ENCODE data around the gene GYG1.
A peak's percentile ranks its signal among the peaks of the same experiment; 100 is the strongest.

The GYG1 gene

DNA sequence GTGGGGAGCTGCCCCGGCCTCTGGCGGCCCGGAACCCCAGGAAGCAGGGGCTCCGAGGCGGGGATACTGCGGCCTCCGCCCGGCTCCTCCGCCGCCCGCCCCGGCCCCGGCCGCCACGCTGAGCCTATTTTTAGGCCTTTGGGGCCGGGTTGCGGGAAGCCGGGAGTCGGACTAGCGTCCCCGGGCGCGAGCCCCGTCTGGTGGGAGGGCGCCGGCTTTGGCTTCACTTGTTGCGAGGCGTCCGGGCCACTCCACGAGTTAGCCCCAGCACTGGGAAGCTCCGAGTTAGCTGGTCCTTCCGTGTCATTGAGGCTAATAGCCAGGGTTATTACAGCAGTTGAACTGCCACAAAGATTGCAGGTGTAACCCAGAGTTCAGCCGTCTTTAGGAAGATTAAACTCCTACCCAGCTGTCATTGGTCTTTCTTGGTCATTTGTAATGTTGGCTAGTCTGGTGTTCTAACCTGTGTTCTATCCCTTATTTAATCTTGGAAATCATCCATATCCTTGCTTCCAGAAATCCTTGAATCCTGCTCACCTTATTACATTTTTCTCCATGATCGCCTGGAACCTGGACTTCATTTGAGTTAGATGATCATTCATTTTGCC is 791 bp downstream of the GYG1 start:
- peak overlapping the region; percentile 64 to 89 for H3K4me3 ChIP-seq (ENCODE audit: low read depth in 1 of 2, low read length in 2 of 2)
- no peaks in the 10 kb centered on the region for H3K27me3 ChIP-seq (ENCODE audit: control insufficient read depth in 1 of 2, insufficient read depth in 2 of 2, low read length in 2 of 2)
- peak overlapping the region; percentile 73 for H3K9ac ChIP-seq (ENCODE audit: low read length)
- peaks cover 35% of the 10 kb centered on the region for H3K4me1 ChIP-seq (ENCODE audit: insufficient read depth, low read length)
- peaks cover 29% of the 10 kb centered on the region for H3K36me3 ChIP-seq (ENCODE audit: insufficient read depth, low read length)
- no peaks in the 10 kb centered on the region for H3K9me3 ChIP-seq (ENCODE audit: low read length)
- H3K27ac ChIP-seq (ENCODE audit: low read depth, low read length): peak overlapping the region; percentile 93

DNA sequence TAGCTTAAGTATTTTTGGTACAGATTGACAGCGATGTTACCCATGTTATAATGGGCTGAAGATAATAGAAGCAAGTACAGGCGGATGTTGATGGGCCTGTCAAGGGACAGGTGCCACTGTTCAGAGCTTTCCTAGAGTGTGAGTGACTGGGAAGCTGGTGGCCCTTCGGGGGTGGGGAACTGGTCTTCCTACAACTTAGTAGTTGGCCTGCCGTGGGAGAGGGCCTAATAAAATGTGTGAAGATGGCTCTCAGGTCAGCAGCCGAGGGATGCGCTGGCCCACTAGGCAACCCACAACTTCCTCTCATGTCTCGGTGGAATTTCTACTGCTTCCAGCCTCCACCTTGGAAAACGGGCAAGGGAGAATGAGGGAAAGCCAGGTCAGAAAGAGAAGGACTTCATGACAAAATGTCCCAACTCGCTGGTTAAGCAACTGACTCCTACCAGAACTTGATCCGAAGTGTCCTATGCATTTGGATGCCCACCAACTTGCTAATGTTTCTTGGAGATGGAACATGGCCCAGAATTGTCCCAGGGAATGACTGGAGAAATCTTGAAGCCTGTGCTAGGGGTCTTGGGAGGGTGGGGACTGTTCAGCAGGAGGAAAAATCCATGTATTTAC is 1.4 kb downstream of the GYG1 start:
- Histone ChIP-seq H3K4me3 (ENCODE audit: low read depth in 1 of 2, low read length in 2 of 2) (peak overlapping the region; percentile 64 to 89), H3K9ac (ENCODE audit: low read length) (peak overlapping the region; percentile 73), H3K27ac (ENCODE audit: low read depth, low read length) (peak overlapping the region; percentile 93)

GRCh38 chr3:148997623-148998022 is 6.3 kb downstream of the GYG1 start:
- H3K9ac ChIP-seq (ENCODE audit: low read length): no peak overlapping the region
- H3K27ac ChIP-seq (ENCODE audit: low read depth, low read length): no peak overlapping the region
- H3K27me3 ChIP-seq (ENCODE audit: control insufficient read depth in 1 of 2, insufficient read depth in 2 of 2, low read length in 2 of 2): no peaks in the 10 kb centered on the region
- peaks cover 60% of the 10 kb centered on the region for H3K36me3 ChIP-seq (ENCODE audit: insufficient read depth, low read length)
- no peaks in the 10 kb centered on the region for H3K9me3 ChIP-seq (ENCODE audit: low read length)
- no peak overlapping the region for H3K4me3 ChIP-seq (ENCODE audit: low read depth in 1 of 2, low read length in 2 of 2)
- H3K4me1 ChIP-seq (ENCODE audit: insufficient read depth, low read length): peaks cover 58% of the 10 kb centered on the region

More for the DNA sequence above, 1.4 kb downstream of the GYG1 start:
- H3K36me3 ChIP-seq (ENCODE audit: insufficient read depth, low read length): peaks cover 29% of the 10 kb centered on the region
- no peaks in the 10 kb centered on the region for H3K9me3 ChIP-seq (ENCODE audit: low read length)
- H3K4me1 ChIP-seq (ENCODE audit: insufficient read depth, low read length): peaks cover 35% of the 10 kb centered on the region
- no peaks in the 10 kb centered on the region for H3K27me3 ChIP-seq (ENCODE audit: control insufficient read depth in 1 of 2, insufficient read depth in 2 of 2, low read length in 2 of 2)

GRCh38 chr3:148998297-148998696 is 7.0 kb downstream of the GYG1 start:
- Histone ChIP-seq H3K9me3 (ENCODE audit: low read length) (no peaks in the 10 kb centered on the region), H3K27ac (ENCODE audit: low read depth, low read length) (no peak overlapping the region), H3K4me3 (ENCODE audit: low read depth in 1 of 2, low read length in 2 of 2) (no peak overlapping the region), H3K9ac (ENCODE audit: low read length) (no peak overlapping the region), H3K36me3 (ENCODE audit: insufficient read depth, low read length) (peaks cover 60% of the 10 kb centered on the region), H3K4me1 (ENCODE audit: insufficient read depth, low read length) (peaks cover 52% of the 10 kb centered on the region), H3K27me3 (ENCODE audit: control insufficient read depth in 1 of 2, insufficient read depth in 2 of 2, low read length in 2 of 2) (no peaks in the 10 kb centered on the region)

GRCh38 chr3:148998715-148999423 is 7.5 kb downstream of the GYG1 start:
- Histone ChIP-seq H3K27me3 (ENCODE audit: control insufficient read depth in 1 of 2, insufficient read depth in 2 of 2, low read length in 2 of 2) (no peaks in the 10 kb centered on the region), H3K27ac (ENCODE audit: low read depth, low read length) (peak overlapping the region; percentile 14), H3K4me3 (ENCODE audit: low read depth in 1 of 2, low read length in 2 of 2) (no peak overlapping the region), H3K9me3 (ENCODE audit: low read length) (no peaks in the 10 kb centered on the region), H3K9ac (ENCODE audit: low read length) (no peak overlapping the region), H3K4me1 (ENCODE audit: insufficient read depth, low read length) (peaks cover 51% of the 10 kb centered on the region), H3K36me3 (ENCODE audit: insufficient read depth, low read length) (peaks cover 61% of the 10 kb centered on the region)

DNA sequence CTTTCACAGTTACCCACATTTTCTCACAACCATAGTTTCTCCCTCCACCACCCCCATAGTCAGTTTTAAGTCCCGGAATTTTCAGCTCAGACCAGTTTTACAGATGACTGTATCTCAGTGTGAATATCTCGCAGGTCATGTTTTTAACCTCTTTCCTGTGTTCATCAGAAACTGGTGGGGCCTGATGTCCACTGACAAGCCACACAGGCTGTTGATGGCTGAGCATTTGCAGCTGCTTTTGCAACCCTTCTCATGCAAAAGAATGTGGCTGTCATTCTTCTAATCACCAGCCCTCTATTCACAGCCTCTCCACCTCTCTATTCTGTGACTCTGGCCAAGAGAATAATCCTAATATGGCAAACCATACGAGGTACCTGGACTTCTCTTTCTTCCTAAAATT is 8.5 kb downstream of the GYG1 start:
- Histone ChIP-seq H3K9me3 (ENCODE audit: low read length) (no peaks in the 10 kb centered on the region), H3K36me3 (ENCODE audit: insufficient read depth, low read length) (peaks cover 55% of the 10 kb centered on the region), H3K4me3 (ENCODE audit: low read depth in 1 of 2, low read length in 2 of 2) (no peak overlapping the region), H3K4me1 (ENCODE audit: insufficient read depth, low read length) (peaks cover 54% of the 10 kb centered on the region), H3K9ac (ENCODE audit: low read length) (no peak overlapping the region), H3K27me3 (ENCODE audit: control insufficient read depth in 1 of 2, insufficient read depth in 2 of 2, low read length in 2 of 2) (no peaks in the 10 kb centered on the region), H3K27ac (ENCODE audit: low read depth, low read length) (no peak overlapping the region)

DNA sequence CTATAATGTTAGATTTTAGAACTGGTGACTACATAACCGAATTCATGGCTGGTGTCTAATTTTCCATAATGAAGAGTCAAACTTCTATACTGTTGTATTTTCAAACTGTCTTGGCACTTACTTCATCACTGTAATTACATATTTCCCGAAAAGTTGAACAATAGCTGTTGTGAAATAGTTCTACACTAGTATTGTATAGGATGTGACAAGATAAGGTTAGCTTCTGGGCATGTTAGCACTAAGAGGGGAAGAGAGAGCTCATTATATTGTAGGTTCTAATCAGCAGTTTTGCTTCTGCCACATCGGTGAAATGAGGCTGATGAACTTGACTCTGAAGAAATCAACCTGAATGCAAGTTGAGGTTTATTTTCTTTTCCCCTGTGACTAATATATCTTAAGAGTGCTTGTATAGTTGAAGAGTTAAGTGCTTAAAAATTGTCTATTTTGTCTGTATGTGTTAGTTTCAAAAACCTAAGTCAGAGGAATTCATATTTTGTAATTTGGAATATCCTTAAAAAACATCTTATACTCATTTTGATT is 8.9 kb downstream of the GYG1 start:
- no peaks in the 10 kb centered on the region for H3K27me3 ChIP-seq (ENCODE audit: control insufficient read depth in 1 of 2, insufficient read depth in 2 of 2, low read length in 2 of 2)
- H3K4me3 ChIP-seq (ENCODE audit: low read depth in 1 of 2, low read length in 2 of 2): no peak overlapping the region
- H3K9ac ChIP-seq (ENCODE audit: low read length): no peak overlapping the region
- H3K4me1 ChIP-seq (ENCODE audit: insufficient read depth, low read length): peaks cover 53% of the 10 kb centered on the region
- no peak overlapping the region for H3K27ac ChIP-seq (ENCODE audit: low read depth, low read length)
- H3K9me3 ChIP-seq (ENCODE audit: low read length): no peaks in the 10 kb centered on the region
- peaks cover 51% of the 10 kb centered on the region for H3K36me3 ChIP-seq (ENCODE audit: insufficient read depth, low read length)

GRCh38 chr3:149001727-149002126 is 10.4 kb downstream of the GYG1 start:
- Histone ChIP-seq H3K36me3 (ENCODE audit: insufficient read depth, low read length) (peaks cover 44% of the 10 kb centered on the region), H3K4me3 (ENCODE audit: low read depth in 1 of 2, low read length in 2 of 2) (no peak overlapping the region), H3K27ac (ENCODE audit: low read depth, low read length) (no peak overlapping the region), H3K9ac (ENCODE audit: low read length) (no peak overlapping the region), H3K27me3 (ENCODE audit: control insufficient read depth in 1 of 2, insufficient read depth in 2 of 2, low read length in 2 of 2) (no peaks in the 10 kb centered on the region), H3K9me3 (ENCODE audit: low read length) (no peaks in the 10 kb centered on the region), H3K4me1 (ENCODE audit: insufficient read depth, low read length) (peaks cover 43% of the 10 kb centered on the region)

DNA sequence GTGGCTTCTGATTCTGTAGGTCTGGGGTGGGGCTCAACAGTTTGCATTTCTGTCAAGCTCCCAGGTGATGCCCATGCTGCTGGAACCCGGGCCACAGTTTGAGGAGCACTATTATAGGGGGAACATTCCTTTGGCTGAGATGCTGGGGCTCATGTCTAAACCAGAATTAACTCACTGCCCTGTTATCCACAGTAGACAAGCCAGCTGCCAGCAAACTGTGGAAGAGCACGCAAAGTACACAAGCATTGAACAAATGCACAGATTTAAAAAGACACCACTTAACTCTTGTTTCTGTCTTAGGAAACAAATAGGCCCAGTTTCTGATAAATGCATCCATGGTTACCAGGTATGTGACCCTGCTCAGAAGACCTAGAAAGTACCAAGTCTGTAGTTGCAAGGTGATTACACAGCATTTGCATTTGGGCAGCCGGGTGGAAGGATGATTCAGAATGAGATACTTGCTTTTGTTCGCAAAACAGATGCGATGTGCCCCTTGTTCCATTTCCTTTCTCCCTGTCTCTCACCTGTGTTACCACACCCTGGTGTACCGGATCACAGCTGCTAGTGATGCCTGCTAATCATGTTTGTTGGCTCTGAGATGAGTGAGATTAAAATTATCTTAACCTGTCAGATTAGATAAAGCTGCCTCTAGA is 12.4 kb downstream of the GYG1 start:
- H3K4me3 ChIP-seq (ENCODE audit: low read depth in 1 of 2, low read length in 2 of 2): no peak overlapping the region
- H3K27me3 ChIP-seq (ENCODE audit: control insufficient read depth in 1 of 2, insufficient read depth in 2 of 2, low read length in 2 of 2): no peaks in the 10 kb centered on the region
- peaks cover 57% of the 10 kb centered on the region for H3K36me3 ChIP-seq (ENCODE audit: insufficient read depth, low read length)
- no peaks in the 10 kb centered on the region for H3K9me3 ChIP-seq (ENCODE audit: low read length)
- peaks cover 36% of the 10 kb centered on the region for H3K4me1 ChIP-seq (ENCODE audit: insufficient read depth, low read length)
- no peak overlapping the region for H3K9ac ChIP-seq (ENCODE audit: low read length)
- no peak overlapping the region for H3K27ac ChIP-seq (ENCODE audit: low read depth, low read length)

GRCh38 chr3:149004622-149005021 is 13.3 kb downstream of the GYG1 start:
- Histone ChIP-seq H3K4me3 (ENCODE audit: low read depth in 1 of 2, low read length in 2 of 2) (no peak overlapping the region), H3K27ac (ENCODE audit: low read depth, low read length) (no peak overlapping the region), H3K4me1 (ENCODE audit: insufficient read depth, low read length) (peaks cover 30% of the 10 kb centered on the region)

GRCh38 chr3:149005416-149005815 is 14.1 kb downstream of the GYG1 start:
- peaks cover 59% of the 10 kb centered on the region for H3K36me3 ChIP-seq (ENCODE audit: insufficient read depth, low read length)
- peaks cover 24% of the 10 kb centered on the region for H3K4me1 ChIP-seq (ENCODE audit: insufficient read depth, low read length)
- H3K27ac ChIP-seq (ENCODE audit: low read depth, low read length): no peak overlapping the region
- no peaks in the 10 kb centered on the region for H3K27me3 ChIP-seq (ENCODE audit: control insufficient read depth in 1 of 2, insufficient read depth in 2 of 2, low read length in 2 of 2)
- no peaks in the 10 kb centered on the region for H3K9me3 ChIP-seq (ENCODE audit: low read length)
- H3K9ac ChIP-seq (ENCODE audit: low read length): no peak overlapping the region
- no peak overlapping the region for H3K4me3 ChIP-seq (ENCODE audit: low read depth in 1 of 2, low read length in 2 of 2)

More at GRCh38 chr3:149004622-149005021, 13.3 kb downstream of the GYG1 start:
- no peaks in the 10 kb centered on the region for H3K27me3 ChIP-seq (ENCODE audit: control insufficient read depth in 1 of 2, insufficient read depth in 2 of 2, low read length in 2 of 2)
- H3K9me3 ChIP-seq (ENCODE audit: low read length): no peaks in the 10 kb centered on the region
- H3K36me3 ChIP-seq (ENCODE audit: insufficient read depth, low read length): peaks cover 58% of the 10 kb centered on the region
- no peak overlapping the region for H3K9ac ChIP-seq (ENCODE audit: low read length)
